HS-27A (cell line): Measurements from ENCODE around the gene NDUFAF3.

Source experiments
- DNase-seq: peaks from one replicate; pipeline ENCODE4 v3.0.0-alpha.2; 2012; ENCODE audit warnings: low read depth, missing footprints

The NDUFAF3 gene

DNA sequence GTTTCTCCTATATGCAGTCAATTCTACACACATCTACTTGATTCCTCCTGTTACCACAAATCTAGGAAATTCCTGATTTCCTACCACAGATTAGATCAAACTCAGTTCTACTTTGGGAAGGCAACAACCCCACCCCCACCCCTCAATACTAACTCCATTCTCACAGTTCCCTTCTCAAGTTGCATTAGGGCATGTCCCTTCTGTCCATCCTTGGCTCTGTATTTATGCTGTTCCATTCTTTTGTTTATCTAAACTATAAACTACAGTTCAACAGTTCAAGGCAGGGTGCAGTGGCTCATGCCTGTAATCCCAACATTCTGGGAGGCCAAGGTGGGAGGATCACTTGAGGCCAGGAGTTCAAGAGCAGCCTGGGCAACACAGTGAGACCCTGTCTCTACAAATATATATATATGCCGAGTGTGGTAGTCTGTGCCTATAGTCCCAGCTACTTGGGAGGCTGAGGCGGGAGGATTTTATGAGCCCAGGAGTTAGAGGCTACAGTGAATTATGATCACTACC lies 32.5 kb downstream of the NDUFAF3 start:
- no peak for DNase-seq

- no peak for DNase-seq
Measured at GRCh38 chr3:49057268-49057667, 35.3 kb downstream of the NDUFAF3 start.

DNA sequence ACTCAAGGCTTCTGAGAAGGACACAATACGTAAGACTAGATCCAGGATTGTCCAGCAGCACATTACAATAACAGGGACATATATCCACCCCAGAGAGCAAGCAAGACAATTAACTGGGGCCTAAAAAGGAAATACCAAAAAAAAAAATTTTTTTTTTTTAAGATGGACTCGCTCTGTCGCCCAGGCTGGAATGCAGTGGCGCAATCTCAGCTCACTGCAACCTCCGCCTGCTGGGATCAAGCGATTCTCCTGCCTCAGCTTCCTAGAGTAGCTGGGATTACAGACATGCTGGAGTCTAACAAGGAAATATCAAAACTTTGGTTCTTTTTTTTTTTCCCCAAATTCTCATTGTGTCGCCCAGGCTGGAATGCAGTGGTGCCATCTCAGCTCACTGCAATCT lies 36.1 kb downstream of the NDUFAF3 start:
- DNase-seq = no peak
